Measurements from ENCODE around the gene PCSK5.

PCSK5 gene

DNA sequence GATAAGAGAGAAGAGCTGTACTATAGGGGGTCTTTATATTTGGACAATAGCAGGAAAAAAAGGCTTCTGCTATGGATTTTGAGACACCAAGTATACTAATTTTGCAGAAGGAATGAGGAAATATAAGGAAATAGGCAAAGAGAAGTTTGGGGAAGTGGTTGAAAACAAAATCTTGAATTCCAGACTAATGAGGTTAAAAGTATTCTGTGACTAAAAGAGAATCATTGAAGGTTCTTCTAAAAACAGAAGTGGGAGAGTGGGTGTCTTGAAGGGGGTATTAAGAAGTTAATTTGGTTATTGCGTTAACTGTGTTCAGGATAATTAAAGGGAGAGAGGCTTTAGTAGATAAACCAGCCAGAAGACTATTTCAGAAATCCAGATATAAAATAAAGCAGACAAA, 355.0 kb downstream of the PCSK5 start:
- Histone ChIP-seq H3K36me3 (ENCODE audit: control insufficient read depth, insufficient read depth, low read length) (no peaks in the 10 kb centered on the region), H3K27me3 (replicated peaks; ENCODE audit: control insufficient read depth, insufficient read depth, low read length) (no peaks in the 10 kb centered on the region; the same call in 1 of the 2 replicates), H3K4me3 (replicated peaks; ENCODE audit: low read depth, low read length) (no peak overlapping the region)
- no peak for DNase-seq (ENCODE audit: extremely low read depth, insufficient read length)
- TF ChIP-seq CTCF (IDR thresholded peaks at IDR 0.05; ENCODE audit: insufficient read depth, low read length, poor library complexity, severe bottlenecking), result no peak

DNA sequence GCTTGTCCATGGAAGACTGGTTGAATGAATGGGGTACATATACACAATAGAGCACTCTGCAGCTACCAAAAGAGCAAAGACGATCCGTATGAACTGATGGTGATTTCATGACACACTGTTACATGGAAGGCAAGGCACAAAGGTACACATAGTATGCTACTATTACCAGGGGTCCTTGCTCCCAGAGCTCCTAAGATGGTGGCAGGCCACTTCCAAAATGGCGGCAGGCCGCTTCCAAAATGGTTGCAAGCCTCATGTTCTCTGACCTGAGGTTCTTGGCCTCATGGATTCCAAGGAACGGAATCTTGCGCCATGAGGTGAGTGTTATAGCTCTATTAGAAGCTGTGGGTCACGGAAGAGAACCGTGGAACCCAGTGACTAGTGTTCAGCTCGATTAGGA, 356.2 kb downstream of the PCSK5 start:
- no peak for DNase-seq (ENCODE audit: extremely low read depth, insufficient read length)
- Histone ChIP-seq H3K4me3 (replicated peaks; ENCODE audit: low read depth, low read length) (no peak overlapping the region), H3K27me3 (replicated peaks; ENCODE audit: control insufficient read depth, insufficient read depth, low read length) (no peaks in the 10 kb centered on the region), H3K36me3 (ENCODE audit: control insufficient read depth, insufficient read depth, low read length) (no peaks in the 10 kb centered on the region)
- TF ChIP-seq CTCF (IDR thresholded peaks at IDR 0.05; ENCODE audit: insufficient read depth, low read length, poor library complexity, severe bottlenecking), result no peak

GRCh38 chr9:76247426-76247825, 357.0 kb downstream of the PCSK5 start:
- no peak for TF ChIP-seq CTCF (IDR thresholded peaks at IDR 0.05; ENCODE audit: insufficient read depth, low read length, poor library complexity, severe bottlenecking)
- DNase-seq (ENCODE audit: extremely low read depth, insufficient read length), result no peak
- Histone ChIP-seq H3K36me3 (ENCODE audit: control insufficient read depth, insufficient read depth, low read length) (no peaks in the 10 kb centered on the region), H3K27me3 (replicated peaks; ENCODE audit: control insufficient read depth, insufficient read depth, low read length) (no peaks in the 10 kb centered on the region), H3K4me3 (replicated peaks; ENCODE audit: low read depth, low read length) (no peak overlapping the region)

DNA sequence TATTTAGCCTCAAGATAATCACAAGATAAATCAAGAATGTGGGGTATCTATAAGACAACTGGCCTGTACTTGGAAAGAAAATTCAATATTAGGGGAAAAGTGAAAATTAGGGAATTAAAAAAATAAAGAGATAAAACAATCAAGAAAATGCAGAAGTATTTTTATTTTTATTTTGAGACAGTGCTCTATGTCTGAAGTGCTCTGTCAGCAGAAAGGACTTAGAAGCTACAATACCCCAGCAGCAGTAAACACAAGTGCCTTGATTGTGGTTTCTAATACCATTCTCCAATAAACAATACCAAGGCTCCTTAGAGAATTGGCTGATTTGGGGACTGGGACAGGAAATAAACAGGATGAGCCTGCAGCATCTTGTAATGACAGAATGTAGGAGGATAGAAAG, 358.8 kb downstream of the PCSK5 start:
- TF ChIP-seq CTCF (IDR thresholded peaks at IDR 0.05; ENCODE audit: insufficient read depth, low read length, poor library complexity, severe bottlenecking), result no peak
- no peaks in the 10 kb centered on the region for H3K27me3 ChIP-seq (replicated peaks; ENCODE audit: control insufficient read depth, insufficient read depth, low read length)
- no peak overlapping the region for H3K4me3 ChIP-seq (replicated peaks; ENCODE audit: low read depth, low read length)
- DNase-seq (ENCODE audit: extremely low read depth, insufficient read length), result no peak
- no peaks in the 10 kb centered on the region for H3K36me3 ChIP-seq (ENCODE audit: control insufficient read depth, insufficient read depth, low read length)

- no peak for TF ChIP-seq CTCF (IDR thresholded peaks at IDR 0.05; ENCODE audit: insufficient read depth, low read length, poor library complexity, severe bottlenecking)
- Histone ChIP-seq H3K4me3 (replicated peaks; ENCODE audit: low read depth, low read length) (no peak overlapping the region), H3K36me3 (ENCODE audit: control insufficient read depth, insufficient read depth, low read length) (no peaks in the 10 kb centered on the region)
Measured at GRCh38 chr9:76255781-76256455, 365.4 kb downstream of the PCSK5 start.

GRCh38 chr9:76257311-76257710, 366.8 kb downstream of the PCSK5 start:
- H3K27me3 ChIP-seq (replicated peaks; ENCODE audit: control insufficient read depth, insufficient read depth, low read length), result no peaks in the 10 kb centered on the region
- no peak for DNase-seq (ENCODE audit: extremely low read depth, insufficient read length)
- no peaks in the 10 kb centered on the region for H3K36me3 ChIP-seq (ENCODE audit: control insufficient read depth, insufficient read depth, low read length)
- no peak for TF ChIP-seq CTCF (IDR thresholded peaks at IDR 0.05; ENCODE audit: insufficient read depth, low read length, poor library complexity, severe bottlenecking)
- no peak overlapping the region for H3K4me3 ChIP-seq (replicated peaks; ENCODE audit: low read depth, low read length)

More at GRCh38 chr9:76255781-76256455, 365.4 kb downstream of the PCSK5 start:
- no peak for DNase-seq (ENCODE audit: extremely low read depth, insufficient read length)
- H3K27me3 ChIP-seq (replicated peaks; ENCODE audit: control insufficient read depth, insufficient read depth, low read length), result no peaks in the 10 kb centered on the region

Measured in GM06990 (cell line).